Breast epithelium (tissue), 3 donors: ENCODE results near the gene MFSD12.
"Not testable (repeated sequence)": the region's sequence is repeated elsewhere in the genome, so short reads cannot be mapped to it uniquely, and the experiment has no call there.

Experiments used
- POLR2A ChIP-seq: fragments of 450-650 bp; IDR thresholded peaks from one replicate; pipeline ENCODE4 v1.6.1; 2016; ENCODE audit warnings: antibody characterized with exemption, mild to moderate bottlenecking, moderate library complexity
- TF ChIP-seq, protein P1 (sequence below), 3 donors: fragments of 450-650 bp; IDR thresholded peaks; one replicate each; pipeline ENCODE4 v1.5.1; 2016 to 2017; ENCODE audit warnings: antibody characterized with exemption in 3 of 3, mild to moderate bottlenecking in 3 of 3, moderate library complexity in 3 of 3

DNA sequence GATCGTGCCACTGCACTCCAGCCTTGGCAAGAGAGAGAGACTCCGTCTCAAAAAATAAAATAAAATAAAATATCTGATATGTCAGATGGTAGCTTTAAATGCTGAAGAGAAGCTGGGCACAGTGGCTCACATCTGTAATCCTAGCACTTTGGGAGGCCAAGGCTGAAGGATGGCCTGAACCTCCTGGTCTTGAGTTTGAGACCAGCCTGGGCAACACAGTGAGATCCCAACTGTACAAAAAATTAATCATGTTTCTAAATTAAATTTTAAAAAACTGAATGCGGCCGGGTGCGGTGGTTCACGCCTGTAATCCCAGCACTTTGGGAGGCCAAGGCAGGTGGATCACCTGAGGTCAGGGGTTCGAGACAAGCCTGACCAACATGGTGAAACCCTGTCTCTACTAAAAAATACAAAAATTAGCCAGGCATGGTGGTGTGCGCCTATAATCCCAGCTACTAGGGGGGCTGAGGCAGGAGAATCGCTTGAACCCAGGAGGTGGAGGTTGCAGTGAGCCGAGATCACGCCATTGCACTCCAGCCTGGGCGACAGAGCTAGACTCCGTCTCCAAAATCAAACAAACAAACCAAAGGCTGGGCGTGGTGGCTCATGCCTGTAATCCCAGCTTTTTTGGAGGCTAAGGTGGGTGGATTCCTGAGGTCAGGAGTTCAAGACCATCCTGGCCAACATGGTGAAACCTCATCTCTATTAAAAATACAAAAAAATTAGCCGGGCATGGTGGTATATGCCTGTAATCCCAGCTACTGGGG lies 26.8 kb upstream of the MFSD12 start:
- TF ChIP-seq, protein P1, sequence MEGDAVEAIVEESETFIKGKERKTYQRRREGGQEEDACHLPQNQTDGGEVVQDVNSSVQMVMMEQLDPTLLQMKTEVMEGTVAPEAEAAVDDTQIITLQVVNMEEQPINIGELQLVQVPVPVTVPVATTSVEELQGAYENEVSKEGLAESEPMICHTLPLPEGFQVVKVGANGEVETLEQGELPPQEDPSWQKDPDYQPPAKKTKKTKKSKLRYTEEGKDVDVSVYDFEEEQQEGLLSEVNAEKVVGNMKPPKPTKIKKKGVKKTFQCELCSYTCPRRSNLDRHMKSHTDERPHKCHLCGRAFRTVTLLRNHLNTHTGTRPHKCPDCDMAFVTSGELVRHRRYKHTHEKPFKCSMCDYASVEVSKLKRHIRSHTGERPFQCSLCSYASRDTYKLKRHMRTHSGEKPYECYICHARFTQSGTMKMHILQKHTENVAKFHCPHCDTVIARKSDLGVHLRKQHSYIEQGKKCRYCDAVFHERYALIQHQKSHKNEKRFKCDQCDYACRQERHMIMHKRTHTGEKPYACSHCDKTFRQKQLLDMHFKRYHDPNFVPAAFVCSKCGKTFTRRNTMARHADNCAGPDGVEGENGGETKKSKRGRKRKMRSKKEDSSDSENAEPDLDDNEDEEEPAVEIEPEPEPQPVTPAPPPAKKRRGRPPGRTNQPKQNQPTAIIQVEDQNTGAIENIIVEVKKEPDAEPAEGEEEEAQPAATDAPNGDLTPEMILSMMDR (IDR thresholded peaks at IDR 0.05), result not testable (repeated sequence)
- not testable (repeated sequence) for TF ChIP-seq POLR2A
